Thymus (tissue), 11 donors: ENCODE data around the gene USH2A. TPM values are rescaled to one million over a fixed set of nuclear protein-coding genes. Genes with fewer than 3 reads are reported as not detected.

Experiments used
- DNase-seq, 9 donors: peaks; one replicate each; pipeline ENCODE4 v3.0.0-alpha.2; 2013; ENCODE audit warnings: low spot score in 9 of 9, low read depth in 6 of 9, missing footprints in 1 of 9
- H3K27ac ChIP-seq, 2 donors: one replicate each; pipeline ENCODE4 v1.5.1; 2013; ENCODE audit warnings: control low read depth in 1 of 2, low read depth in 1 of 2, low read length in 1 of 2, mild to moderate bottlenecking in 1 of 2, moderate library complexity in 1 of 2
- H3K27me3 ChIP-seq, 2 donors: one replicate each; pipeline ENCODE4 v1.5.1; 2013; ENCODE audit warnings: low read length in 1 of 2; ENCODE audit not compliant: control insufficient read depth in 2 of 2, insufficient read depth in 1 of 2
- H3K36me3 ChIP-seq, 2 donors: one replicate each; pipeline ENCODE4 v1.5.1; 2013; ENCODE audit warnings: low read length in 1 of 2, mild to moderate bottlenecking in 1 of 2, moderate library complexity in 1 of 2; ENCODE audit not compliant: control insufficient read depth in 2 of 2, insufficient read depth in 2 of 2
- H3K4me1 ChIP-seq, 2 donors: one replicate each; pipeline ENCODE4 v1.5.1; 2013; ENCODE audit warnings: low read length in 2 of 2; ENCODE audit not compliant: control insufficient read depth in 2 of 2, insufficient read depth in 2 of 2
- H3K4me3 ChIP-seq, 2 donors: one replicate each; pipeline ENCODE4 v1.5.1; 2013; ENCODE audit warnings: low read length in 2 of 2, control low read depth in 1 of 2, mild to moderate bottlenecking in 1 of 2
- H3K9me3 ChIP-seq, 2 donors: one replicate each; pipeline ENCODE4 v1.5.1; 2013; ENCODE audit warnings: low read length in 1 of 2, mild to moderate bottlenecking in 1 of 2; ENCODE audit not compliant: control insufficient read depth in 2 of 2, insufficient read depth in 1 of 2
- WGBS: extraction: QIAGEN DNeasy Blood & Tissue Kit; methylation state at CpG from one replicate; pipeline ENCODE4 v1.1.7; 2013; 5-methylcytosine and 5-hydroxymethylcytosine counted together
- polyA plus RNA-seq: library from polyadenylated mRNA; stranded (reverse); fragments of 200-250 nt; gene quantifications from one replicate; pipeline ENCODE4 v1.2.3, GENCODE V29; 2013
- total RNA-seq: library from RNA; stranded (reverse); fragments of 120-200 nt; gene quantifications from one replicate; pipeline ENCODE4 v1.2.4, GENCODE V29; 2013
- donor health status: healthy.

USH2A gene
- total and polyA plus RNA-seq, 2 donors = 0.09 to 0.14 TPM

DNA sequence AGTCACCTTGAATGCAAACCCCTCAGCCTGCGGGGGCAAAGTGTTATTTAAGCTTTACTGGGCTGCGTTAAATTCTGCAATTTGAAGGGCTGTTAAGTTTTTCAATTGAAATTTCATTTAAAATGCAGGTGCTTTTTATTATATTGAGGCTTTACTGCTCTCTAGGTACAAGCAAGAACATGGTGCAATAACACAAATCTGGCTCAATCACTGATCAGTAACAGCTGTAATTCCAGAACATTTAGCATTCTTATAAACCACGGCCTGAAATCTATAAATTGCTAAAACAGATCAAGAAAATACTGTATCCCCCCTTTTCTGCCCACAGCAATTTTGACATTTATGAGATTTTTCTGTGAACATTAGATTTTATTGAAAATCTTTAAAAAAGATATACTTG lies 533.4 kb downstream of the USH2A start:
- 85% methylated on average over 3 of the region's 3 CpGs for WGBS
- DNase-seq = no peak
- no peaks in the 10 kb centered on the region for H3K36me3 ChIP-seq
- no peak overlapping the region for H3K4me3 ChIP-seq
- H3K27me3 ChIP-seq = no peaks in the 10 kb centered on the region
- no peaks in the 10 kb centered on the region for H3K9me3 ChIP-seq
- H3K27ac ChIP-seq = no peak overlapping the region
- H3K4me1 ChIP-seq = no peaks in the 10 kb centered on the region

DNA sequence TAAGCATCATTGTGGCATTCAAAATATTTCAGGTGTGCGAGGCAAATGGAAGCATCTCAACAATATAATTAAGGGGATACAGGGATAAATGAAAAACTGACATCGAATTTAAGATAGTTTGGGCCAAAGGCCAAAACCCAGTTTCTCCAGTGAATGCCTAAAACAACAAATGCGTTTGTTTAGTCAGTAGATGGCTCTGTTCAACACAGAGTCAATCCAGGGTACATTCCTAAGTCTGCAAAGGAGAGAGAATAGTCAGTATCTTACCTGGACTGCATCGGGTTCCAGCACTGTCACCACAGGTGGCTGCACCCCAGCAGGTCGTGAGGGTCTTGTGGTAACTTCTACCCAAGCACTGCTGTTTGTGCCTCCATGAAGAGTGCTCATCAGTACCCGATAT lies 535.1 kb downstream of the USH2A start:
- Histone ChIP-seq H3K27me3 (no peaks in the 10 kb centered on the region), H3K4me3 (no peak overlapping the region), H3K27ac (no peak overlapping the region), H3K36me3 (no peaks in the 10 kb centered on the region), H3K9me3 (no peaks in the 10 kb centered on the region), H3K4me1 (no peaks in the 10 kb centered on the region)
- no peak for DNase-seq
- WGBS = 81% methylated on average over 6 of the region's 6 CpGs

DNA sequence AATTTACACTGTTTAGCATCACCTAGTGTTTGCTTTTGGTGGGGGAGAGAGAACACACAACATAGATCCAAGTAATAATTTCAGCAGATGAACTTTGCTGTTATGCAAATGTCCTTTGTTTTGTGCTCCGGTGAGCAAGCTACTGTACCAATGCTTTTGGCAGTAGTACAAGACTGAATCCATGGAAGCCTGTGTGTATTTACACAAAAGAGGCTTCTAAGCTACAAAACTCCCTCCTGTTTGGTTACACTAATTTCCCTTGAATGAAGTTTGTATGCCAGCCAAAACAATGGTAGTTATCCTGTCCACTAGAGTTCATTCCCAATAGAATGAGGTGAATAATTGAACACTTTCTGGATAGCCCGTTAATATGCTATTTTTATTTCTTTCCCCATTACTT lies 535.6 kb downstream of the USH2A start:
- H3K36me3 ChIP-seq = no peaks in the 10 kb centered on the region
- H3K9me3 ChIP-seq = no peaks in the 10 kb centered on the region
- no peak overlapping the region for H3K27ac ChIP-seq
- no peak for DNase-seq
- H3K27me3 ChIP-seq = no peaks in the 10 kb centered on the region
- no peaks in the 10 kb centered on the region for H3K4me1 ChIP-seq
- WGBS = 92% methylated on average over 2 of the region's 2 CpGs
- H3K4me3 ChIP-seq = no peak overlapping the region

DNA sequence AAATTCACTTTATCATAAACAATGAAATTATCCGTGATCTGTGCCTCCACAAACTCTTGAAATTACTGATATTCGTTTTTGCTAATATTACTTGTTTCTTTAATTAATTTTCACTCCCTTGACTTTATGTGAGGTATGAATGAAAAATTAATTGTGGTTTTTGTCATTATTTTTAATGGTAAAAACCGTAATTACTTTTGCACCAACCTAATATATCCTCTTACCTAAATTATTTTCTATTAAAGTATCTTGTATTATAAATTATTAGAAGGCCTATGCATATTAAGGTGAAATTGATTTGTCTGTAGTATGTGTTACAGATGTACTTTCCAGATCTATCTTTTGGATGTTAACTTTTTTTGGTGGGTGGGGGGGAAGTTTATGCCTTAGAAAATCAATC lies 540.2 kb downstream of the USH2A start:
- Histone ChIP-seq H3K4me3 (no peak overlapping the region), H3K9me3 (no peaks in the 10 kb centered on the region), H3K27me3 (no peaks in the 10 kb centered on the region), H3K36me3 (no peaks in the 10 kb centered on the region), H3K4me1 (no peaks in the 10 kb centered on the region), H3K27ac (no peak overlapping the region)
- DNase-seq = no peak
- WGBS = 88% methylated on average over 3 of the region's 3 CpGs

DNA sequence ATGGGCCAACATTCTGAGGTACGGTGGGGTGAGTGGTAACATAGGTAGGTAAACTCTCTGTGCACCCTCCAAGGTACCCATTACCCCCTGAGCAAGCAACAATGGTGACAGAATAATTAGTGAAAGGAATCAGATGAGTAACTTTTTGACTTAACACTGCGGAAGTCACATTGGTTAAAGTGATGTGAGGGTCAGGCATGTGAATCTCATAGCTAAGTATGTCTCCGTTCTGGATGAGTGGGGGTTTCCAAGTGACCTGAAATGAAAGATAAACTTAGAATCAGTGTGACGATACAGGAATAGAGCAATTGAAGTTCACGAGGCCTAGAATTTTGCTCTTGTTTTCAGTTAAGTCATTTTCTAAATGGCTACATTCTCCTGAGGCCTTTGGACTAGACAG lies 544.4 kb downstream of the USH2A start:
- Histone ChIP-seq H3K9me3 (no peaks in the 10 kb centered on the region), H3K27ac (no peak overlapping the region), H3K36me3 (no peaks in the 10 kb centered on the region), H3K27me3 (no peaks in the 10 kb centered on the region), H3K4me3 (no peak overlapping the region), H3K4me1 (no peaks in the 10 kb centered on the region)
- no peak for DNase-seq
- 93% methylated on average over 5 of the region's 5 CpGs for WGBS

DNA sequence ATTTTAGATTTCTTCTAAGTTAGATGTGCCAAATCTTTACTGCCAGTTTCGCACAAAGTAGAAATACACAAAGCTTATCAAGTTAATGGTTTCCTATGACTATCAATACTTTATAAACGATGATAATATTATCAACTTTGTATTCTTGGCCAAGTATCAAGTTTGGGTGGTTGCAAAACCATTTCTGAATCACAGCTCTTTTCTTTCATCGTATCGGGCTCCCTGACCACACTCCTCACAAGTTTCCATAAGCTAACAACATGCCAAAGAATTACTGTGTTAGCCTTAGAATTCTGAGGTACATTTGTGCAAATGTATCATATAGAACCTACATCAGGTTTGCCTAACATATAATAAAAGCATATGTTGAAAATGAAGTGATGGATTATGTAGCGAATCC lies 545.1 kb downstream of the USH2A start:
- DNase-seq = no peak
- Histone ChIP-seq H3K4me3 (no peak overlapping the region), H3K9me3 (no peaks in the 10 kb centered on the region), H3K27me3 (no peaks in the 10 kb centered on the region), H3K27ac (no peak overlapping the region), H3K36me3 (no peaks in the 10 kb centered on the region), H3K4me1 (no peaks in the 10 kb centered on the region)
- 90% methylated on average over 5 of the region's 5 CpGs for WGBS

DNA sequence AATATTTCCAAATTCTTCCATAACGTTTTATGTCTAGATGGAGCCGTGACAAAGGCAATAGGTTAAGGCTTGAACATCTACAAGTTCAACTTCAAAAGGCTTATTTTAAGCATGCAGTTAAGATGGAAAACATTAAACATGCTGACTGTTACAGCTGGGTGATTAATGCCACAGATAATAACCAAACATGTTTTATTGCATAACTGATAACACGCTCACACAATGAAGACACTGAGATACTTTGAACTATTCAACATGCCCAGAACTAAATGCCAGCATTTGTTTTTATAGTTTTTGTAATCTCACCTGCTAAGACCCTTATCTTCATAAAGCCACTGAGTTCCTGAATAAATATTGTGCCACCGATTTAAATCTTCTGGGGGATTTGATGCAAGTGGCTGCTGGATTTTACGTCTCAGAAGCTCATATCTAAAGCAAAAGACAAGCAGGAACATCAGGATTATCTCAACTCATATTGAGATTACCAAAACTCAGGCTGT lies 545.7 kb downstream of the USH2A start:
- 89% methylated on average over 5 of the region's 5 CpGs for WGBS

DNA sequence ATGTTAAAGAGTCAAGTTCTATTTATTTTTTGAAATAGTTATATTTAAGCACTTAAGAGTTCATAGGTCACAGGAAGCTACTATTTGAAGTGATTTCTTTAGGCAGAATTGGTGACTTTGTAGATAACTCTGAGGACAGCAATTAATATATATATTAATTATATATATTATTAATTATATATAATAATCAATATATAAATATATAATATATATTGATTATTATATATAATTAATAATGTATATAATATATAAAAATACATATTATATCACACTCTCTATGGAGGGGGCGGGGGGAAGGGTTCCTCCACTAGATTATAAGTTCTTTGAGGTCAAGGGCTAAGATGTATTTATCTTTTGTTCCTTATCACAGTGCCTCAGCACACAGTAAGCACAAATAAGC lies 547.5 kb downstream of the USH2A start:
- H3K4me1 ChIP-seq = no peaks in the 10 kb centered on the region
- no peaks in the 10 kb centered on the region for H3K27me3 ChIP-seq
- no peaks in the 10 kb centered on the region for H3K9me3 ChIP-seq
- no peak overlapping the region for H3K27ac ChIP-seq
- WGBS = 90% methylated on average over 1 of the region's 1 CpG
- no peaks in the 10 kb centered on the region for H3K36me3 ChIP-seq
- no peak overlapping the region for H3K4me3 ChIP-seq
- DNase-seq = no peak

More for the DNA sequence above, 545.7 kb downstream of the USH2A start:
- H3K36me3 ChIP-seq = no peaks in the 10 kb centered on the region
- no peaks in the 10 kb centered on the region for H3K9me3 ChIP-seq
- no peaks in the 10 kb centered on the region for H3K4me1 ChIP-seq
- H3K27ac ChIP-seq = no peak overlapping the region
- no peak overlapping the region for H3K4me3 ChIP-seq
- H3K27me3 ChIP-seq = no peaks in the 10 kb centered on the region
- no peak for DNase-seq

DNA sequence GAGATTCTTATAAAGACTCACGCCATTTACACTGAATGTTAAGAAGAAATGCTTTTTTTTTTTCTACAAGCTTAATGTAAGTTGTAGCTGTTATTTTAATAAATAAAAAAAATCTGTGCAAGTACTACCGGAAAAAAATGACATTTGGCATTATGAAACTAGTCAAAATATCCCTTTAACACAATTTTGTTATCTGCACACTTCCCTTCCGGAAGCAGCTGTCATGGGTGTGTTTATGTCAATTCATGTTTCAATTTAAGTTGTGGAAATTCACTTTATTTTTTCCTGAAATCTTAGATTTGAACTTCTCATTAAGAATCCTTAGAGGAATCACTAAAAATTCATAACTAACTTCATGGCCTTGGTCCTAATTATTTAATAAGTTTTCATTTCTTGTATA lies 548.0 kb downstream of the USH2A start:
- no peaks in the 10 kb centered on the region for H3K36me3 ChIP-seq
- H3K4me1 ChIP-seq = no peaks in the 10 kb centered on the region
- DNase-seq = no peak
- no peak overlapping the region for H3K27ac ChIP-seq
- H3K9me3 ChIP-seq = no peaks in the 10 kb centered on the region
- no peak overlapping the region for H3K4me3 ChIP-seq
- 74% methylated on average over 3 of the region's 3 CpGs for WGBS
- no peaks in the 10 kb centered on the region for H3K27me3 ChIP-seq

DNA sequence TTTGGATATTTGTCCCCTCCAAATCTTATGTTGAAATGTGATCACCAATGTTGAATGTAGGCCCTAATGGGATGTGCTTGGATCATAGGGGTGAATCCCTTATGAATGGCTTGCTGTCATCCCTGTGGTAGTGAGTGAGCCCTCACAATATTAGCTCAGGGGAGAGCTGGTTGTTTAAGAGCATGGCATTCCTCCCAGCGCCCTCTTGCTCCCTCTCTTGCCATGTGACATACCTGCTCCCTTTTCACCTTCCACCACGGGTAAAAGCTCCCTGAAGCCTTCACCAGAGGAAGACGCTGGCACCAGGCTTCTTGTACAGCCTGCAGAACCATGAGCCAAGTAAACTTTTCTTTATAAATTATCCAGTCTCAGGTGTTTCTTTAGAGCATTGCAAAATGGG lies 550.6 kb downstream of the USH2A start:
- no peaks in the 10 kb centered on the region for H3K36me3 ChIP-seq
- WGBS = 77% methylated on average over 3 of the region's 3 CpGs

More for the DNA sequence above, 550.6 kb downstream of the USH2A start:
- no peak for DNase-seq
- no peak overlapping the region for H3K4me3 ChIP-seq
- no peaks in the 10 kb centered on the region for H3K4me1 ChIP-seq
- no peaks in the 10 kb centered on the region for H3K9me3 ChIP-seq
- no peak overlapping the region for H3K27ac ChIP-seq
- no peaks in the 10 kb centered on the region for H3K27me3 ChIP-seq
